Measurements from ENCODE around the gene SLC24A4.
"Not testable (repeated sequence)": the region's sequence is repeated elsewhere in the genome, so short reads cannot be mapped to it uniquely, and the experiment has no call there.

The SLC24A4 gene

DNA sequence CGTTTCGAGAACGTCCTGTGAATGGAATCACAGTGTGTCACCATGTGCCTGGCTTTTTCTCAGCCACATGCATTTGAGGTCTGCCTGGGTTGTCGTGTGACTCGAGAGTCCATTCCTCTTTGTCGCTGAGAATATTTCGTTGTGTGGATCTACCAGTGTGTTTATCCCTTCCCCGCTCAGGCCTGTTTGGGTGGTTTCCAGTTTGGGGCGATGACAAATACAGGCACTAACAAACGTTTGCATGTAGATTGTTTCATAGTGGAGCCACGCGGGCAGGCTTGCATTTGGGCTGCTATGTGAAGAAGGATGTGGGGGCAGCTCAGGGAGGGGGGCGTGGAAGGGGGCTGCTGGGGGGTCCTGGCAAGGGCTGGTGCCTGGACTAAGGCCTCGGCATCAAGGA is 204.8 kb downstream of the SLC24A4 start:
- DNase-seq = no peak

DNA sequence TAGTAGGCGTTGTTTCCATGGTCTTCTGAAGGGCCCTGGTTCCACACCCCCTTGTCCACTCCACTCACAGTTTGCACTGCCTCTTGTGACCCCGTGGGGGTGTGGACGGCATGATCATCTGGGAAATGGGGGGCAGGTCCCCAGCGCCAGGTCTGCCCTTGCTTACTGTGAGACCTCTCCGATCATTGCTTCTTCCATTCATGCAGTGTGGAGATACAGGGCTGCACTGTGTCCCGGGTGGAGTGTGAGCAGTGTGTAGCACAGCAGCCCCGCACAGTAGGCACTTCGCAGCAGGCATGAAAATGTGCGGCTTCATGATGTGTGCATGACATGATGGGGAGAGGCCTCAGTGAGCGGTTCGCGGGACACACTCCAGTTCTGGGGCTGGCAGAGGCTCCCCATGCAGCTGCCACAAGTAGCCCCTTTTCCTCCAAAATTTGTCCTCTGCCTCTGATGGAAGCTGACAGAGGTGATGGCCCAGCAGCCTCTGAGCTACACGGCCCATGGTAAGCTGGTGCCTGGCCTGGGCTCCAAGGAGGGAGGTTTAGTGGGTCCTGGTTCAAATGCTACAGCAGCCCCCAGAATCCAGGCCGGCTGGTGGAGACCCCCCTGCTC is 205.6 kb downstream of the SLC24A4 start:
- no peak for DNase-seq

DNA sequence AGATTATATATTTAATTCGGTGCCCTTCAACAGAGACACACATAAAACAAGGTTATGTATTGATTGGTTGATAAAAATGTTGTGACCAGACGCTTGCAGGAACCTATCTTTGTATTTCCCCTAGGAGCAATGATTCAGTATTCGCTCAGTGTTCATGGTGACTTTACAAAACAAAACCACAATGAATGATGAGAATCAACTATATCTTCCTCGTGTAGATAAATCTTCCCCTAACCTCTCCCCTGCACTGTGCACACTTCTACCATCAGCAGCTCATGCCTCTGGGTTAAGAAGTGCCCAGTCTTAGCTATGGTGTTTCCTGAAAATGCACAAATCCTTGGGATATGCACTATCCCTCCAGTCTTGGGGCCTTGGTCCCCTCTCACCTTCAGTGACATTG is 206.9 kb downstream of the SLC24A4 start:
- no peak for DNase-seq

DNA sequence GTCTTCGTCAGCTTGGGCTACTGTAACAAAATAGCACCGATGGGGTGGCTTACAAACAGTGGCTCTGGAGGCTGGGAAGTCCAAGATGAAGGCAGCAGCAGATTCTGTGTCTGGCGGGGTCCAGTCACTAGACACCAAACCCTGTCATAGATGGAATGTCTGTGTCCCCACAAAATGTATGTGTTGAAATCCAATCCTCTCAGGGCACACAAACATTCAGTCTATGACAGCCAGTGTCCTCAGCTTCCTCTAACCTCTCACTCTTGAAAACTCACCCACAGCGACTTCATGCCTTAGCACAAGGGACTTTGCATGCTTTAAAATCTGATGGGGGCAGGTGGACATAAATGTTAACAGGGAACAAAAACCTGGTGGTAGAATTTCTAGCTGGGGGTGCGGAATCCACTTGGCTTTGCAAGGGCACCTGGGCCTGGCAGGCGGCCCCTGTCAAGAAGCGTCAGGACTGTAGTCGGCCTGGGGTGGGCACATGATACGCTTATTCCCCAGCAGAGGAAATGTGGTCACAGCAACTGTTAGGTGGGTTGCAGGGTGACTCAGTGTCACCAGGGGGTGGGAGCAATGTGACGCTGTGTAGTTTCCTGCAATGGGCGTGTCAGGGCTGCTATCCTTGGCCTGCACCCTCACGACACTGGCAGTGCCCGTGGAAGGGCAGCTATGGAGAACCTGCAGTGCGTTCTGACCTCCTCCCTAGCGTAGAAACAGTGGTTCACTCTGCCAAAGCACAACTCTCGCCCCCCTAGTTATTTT is 208.3 kb downstream of the SLC24A4 start:
- DNase-seq = no peak

DNA sequence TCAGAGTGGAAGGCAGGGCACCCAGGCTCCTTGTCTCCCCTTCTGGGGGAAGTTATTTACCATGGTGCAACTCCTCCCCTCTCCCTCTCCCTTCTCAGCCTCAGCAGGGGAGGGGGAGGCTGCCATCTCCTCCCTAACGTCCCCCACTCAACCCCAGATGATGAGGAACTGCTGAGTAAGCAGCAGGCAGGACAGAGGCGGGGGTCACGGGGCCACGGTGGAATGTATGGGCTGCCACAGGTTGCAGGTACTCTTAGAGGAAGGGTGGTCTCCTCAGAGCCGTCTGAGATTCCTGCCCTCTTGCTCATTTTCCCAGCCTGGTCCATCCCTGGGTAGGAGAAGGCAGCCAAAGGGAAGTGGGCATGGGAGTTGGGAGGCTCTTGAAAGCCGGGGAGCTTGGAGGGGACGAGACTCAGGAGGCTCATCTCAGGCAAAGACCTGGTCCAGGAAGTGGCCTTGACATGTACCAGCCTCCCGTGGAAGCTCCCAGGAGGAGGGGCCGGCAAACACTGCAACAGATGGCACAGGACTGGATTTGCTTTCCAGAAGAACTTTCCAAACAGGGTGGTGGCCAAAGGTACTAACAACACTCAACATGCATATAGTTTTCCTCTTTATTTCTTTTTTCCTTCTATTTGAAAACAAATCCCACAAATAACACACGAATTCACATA is 209.7 kb downstream of the SLC24A4 start:
- DNase-seq = no peak

DNA sequence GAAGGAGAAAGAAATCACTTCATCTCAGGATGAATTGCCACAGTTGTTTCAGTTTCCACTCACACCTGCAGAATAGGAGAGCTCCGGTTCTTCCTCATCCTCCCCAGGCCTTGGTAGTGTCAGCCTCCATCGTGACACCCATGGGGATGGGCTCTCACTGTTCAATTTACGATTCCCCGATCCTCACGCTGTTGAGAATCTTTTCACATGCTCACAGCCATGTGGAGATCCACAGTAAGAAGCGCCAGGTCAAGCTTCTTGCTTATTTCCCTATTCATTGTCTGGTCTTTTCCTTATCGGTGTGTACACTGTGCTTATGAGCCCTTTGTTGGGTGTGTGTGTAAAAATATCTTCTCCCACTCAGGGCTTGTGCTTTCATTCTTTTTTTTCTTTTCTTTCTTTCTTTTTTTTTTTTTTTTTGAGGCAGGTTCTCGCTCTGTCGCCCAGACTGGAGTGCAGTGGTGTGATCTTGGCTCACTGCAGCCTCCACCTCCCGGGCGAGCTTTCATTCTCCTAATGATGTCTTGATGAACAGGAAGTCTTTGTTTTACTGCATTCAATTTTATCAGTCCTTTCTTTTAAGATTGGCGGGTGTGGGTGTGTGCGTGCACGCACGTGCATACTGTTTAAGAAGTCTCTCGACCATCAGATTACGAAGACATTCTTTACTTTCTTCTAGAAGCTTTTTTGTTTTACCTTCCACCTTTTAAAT is 212.1 kb downstream of the SLC24A4 start:
- DNase-seq = no peak

DNA sequence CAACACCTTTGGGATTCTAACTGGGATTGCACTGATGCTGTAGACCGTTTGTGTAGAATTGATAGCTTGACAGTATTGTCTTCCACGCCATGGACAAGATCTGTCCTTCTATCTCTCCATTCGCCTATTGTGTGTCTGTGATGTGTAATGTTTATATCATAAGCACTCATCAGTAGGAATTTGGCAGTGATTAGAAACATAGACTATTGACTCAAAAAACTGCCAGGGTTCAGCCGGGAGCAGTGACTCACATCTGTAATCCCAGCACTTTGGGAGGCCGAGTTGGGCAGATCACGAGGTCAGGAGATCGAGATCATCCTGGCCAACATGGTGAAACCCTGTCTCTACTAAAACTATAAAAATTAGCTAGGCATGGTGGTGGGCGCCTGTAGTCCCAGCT is 213.3 kb downstream of the SLC24A4 start:
- not testable (repeated sequence) for DNase-seq

DNA sequence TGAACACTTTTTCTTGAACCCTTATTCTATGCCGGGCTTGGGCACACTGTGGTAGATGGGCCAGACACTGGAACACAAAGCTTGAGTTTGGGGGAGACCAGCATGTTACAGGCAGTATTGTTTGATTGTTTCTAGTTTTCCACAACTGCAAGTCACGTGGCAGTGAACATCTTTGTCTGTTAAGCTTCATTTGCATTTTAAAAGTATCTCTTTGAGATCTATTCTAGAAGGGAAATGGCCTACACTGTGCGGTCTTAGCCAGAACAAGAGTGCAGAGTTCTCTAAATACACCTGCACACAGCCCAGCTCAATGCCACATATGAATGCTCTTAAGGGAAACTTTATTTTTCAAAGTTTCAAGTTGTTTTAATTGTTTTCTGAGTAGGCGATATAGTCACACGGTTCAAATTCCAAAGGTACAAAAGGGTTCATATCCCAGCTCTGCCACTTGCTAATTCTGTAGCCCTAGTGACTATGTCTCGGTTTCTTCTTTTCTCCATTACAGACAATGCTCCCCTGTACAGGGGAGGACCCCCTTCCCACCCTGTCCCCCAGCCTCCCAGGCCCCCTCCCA is 215.5 kb downstream of the SLC24A4 start:
- no peak for DNase-seq

DNA sequence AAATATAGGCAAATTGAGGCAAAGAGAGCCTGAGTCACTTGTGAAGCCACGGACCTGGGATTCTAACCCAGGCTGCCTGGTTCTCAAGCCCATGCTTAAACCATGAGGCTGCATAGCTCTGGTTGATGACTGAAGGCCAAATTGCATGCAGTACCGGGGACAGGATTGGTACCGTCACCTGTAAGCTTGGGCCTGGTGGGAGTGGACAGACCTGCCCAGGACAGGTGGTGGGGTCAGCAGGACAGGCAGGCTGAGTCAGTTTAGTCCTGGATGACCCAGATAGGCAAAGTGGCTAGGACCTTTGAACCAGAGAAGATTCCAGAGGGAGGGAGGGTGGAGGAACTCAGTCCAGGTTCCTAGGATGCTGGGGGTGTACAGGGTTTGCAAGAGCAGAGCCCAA is 216.5 kb downstream of the SLC24A4 start:
- no peak for DNase-seq

DNA sequence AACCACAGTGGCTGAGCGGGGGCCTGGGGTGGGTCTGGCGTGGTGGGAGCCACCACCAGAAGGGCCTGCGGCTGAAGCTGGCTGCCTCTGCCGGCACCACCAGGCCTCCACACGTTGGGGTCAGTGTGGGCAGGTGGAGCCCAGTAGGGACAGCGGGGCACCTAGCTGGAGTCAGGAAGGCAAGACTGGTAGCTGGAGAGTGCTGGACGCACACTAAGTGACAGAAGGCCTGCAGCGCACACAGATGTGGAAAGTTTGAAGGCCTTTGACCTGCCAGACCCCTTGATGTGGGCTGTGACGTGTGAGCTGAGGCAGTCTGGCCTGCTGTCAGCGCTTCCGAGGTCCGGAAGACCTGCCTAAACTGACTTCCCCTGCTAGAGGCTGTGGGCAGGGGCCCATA is 216.9 kb downstream of the SLC24A4 start:
- DNase-seq = no peak

DNA sequence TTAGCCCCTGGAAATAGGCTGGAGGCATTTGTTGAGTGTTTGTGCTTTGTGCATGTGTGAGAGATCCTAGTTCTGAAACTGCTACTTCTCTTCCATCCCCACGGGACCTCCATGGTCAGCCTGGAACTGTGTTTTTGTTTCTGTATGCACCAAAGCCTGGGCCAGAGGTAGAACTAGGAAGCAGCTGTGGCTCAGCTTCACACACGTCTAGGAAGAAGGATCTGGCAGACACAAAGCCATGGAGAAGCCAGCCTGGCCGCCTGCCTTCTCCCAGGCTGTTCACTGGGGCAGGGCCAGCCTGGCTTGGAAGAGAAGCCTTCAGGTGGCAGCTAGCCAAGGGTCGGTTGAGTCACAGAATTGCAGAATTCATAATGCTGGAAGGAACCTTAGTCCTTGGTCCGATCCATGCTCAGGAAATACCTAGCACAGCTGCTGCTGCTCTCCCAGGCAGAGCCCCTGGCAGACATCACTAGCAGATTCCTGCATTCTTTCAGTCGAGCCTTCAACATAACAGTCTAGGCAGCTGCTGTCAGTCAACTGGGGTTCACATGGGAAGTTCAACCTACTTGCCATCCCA is 217.6 kb downstream of the SLC24A4 start:
- DNase-seq = no peak

DNA sequence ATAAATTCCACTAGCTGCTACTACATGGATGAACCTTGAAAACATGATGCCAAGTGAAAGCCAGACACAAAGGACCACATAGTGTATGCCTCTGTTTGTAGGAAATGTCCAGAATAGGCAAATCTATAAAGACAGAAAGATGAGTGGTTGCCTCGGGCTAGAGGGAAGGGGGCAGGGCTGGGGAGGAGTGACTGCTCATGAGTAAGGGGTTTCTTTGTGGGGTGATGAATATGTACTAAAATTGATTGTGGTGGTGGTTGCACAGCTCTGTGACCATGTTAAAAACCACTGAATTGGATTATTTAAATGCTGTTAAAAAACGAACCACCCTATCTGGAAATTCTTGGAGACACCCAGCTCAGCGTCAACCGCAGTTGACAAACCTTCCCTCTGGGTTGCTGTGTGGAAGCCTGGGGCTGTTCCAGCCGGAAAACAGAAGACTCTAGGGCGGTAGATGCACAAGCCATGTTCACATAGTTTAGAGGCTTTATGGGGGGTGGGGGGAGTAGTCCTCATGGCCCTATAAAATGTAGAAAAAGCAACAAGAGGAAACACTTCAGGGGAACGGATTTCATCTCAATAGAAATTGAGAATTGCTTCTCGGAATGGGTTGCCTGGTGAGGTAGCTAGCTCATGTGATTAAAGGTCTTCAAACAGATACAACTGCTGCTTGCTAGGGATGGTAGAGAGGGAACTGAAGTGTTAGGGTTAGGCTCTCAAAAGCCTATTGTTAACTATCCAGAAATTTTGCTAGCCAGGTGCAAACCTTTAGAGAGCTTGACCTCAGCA is 220.0 kb downstream of the SLC24A4 start:
- DNase-seq = no peak

DNA sequence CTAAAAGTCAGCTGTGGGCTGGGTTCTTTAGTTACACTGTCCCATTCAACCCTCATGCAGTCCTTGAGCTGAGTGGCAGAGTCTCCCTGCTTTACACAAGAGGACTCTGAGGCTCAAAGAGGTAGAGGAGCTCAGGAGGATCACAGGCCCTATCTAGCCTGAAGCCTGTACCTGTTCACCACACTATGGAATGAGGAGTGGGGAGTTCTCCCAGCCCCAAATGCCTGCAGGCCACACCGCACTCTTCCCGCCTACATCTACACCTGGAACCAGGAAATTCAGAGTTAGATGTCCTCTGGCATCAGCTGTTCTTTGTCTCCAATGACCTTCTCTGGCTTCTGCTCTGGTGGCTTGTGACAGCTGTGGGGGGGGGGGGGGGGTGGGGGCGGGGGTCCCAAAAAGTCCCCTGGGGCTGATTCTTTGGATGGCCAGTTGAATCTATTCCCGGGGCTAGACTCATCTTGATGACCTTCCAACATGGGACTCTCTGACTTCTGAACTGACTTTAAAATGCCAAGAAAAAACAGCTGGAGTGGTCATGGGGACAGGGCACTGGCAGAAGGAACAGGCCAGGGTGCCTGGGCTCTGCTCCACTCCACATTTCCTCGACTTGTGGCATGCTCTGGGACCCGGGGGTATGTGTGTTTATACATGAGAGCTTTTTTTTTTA is 221.2 kb downstream of the SLC24A4 start:
- no peak for DNase-seq

DNA sequence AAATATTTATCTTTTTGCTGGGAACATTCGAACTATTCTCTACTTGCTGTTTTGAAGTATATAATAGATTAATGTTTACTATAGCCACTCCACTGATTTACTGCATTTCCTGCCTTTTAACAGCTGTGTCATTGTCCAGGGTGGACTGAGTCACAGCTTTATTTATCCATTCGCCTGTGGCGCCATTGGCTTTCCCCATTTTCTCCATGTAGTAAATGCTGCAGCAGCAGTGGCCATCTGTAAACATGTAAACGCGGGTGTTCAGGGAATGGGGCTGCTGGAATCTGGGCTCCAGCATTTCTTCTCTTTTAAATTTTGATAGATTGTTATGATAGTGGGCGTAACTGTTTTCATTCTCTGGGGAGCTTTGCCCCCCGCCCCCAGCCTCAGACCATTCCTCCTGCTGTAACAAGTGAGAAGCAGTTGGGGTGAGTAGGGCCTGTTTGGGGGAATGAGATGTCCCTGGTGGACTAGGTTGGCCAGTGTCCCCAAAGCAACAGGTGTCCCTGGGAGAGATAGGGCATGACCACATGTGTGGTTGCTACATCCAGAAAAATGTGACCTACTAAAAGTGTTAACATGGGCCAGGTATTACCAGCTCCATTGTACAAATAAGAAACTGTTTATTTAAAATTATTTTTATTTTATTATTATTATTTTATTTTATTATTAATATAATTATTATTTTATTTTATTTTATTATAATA is 223.5 kb downstream of the SLC24A4 start:
- DNase-seq = no peak

DNA sequence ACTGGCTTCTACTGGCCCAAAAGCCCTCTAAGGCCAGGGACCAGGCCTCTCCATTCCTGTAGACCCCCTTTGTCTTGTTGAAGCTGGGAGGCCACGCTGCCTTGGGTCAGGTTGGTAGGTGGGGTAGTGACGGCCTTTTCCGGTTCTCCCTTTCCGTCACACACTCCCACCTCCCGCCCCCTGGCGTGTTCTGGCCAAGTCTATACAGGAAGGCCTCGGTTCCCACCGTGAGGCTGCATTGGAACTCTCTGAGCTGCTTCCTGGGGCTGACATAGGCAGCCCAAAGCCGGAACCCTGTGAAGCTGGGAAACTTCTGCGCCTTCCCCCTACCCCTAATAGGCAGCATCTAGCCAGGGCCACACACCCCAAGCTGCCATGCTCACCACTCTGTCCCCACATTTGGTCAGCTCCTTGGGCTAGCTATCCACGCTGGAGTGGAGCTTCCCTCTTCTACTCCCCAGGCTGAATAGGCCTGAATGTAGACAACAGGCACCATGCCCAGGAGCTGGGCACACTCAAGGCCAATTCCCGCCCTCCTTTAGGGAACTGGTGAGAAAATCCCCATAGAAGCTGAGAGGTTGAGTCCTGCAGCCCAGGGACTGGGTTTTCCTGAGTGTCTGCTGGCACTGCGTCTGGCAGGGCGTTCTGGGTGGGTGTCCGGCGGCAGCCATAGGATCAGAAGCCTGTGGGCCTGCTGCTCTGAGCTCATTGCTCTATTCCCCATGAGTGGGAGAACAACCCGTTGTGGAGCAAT is 226.3 kb downstream of the SLC24A4 start:
- no peak for DNase-seq

DNA sequence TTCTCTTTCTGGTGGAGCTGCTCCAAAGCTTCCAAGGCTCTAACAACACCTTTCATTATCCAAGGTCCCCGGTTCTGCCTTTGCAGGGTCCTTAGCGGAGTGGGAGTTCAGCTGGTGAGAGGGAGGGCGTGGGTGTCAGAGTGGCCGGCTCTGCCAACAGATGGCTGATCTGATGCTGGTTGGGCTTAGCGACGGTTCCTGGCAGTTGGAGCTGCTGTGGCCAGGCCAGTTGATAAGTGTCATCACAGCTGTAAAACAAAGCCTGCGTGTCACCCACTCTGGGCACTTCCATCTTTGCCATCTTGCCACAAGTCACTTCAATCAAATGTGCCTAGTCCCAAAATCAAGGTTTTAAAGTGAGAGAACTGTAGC is 226.9 kb downstream of the SLC24A4 start:
- DNase-seq = no peak

All from COR-L47 (cell line).